ENCODE results near the gene TIRAP. TPM values are rescaled to one million over a fixed set of nuclear protein-coding genes. Genes with fewer than 3 reads are reported as not detected.
"Not testable (repeated sequence)": the region's sequence is repeated elsewhere in the genome, so short reads cannot be mapped to it uniquely, and the experiment has no call there.

Gene TIRAP
- polyA plus RNA-seq, 1 donor = 15.5 TPM

DNA sequence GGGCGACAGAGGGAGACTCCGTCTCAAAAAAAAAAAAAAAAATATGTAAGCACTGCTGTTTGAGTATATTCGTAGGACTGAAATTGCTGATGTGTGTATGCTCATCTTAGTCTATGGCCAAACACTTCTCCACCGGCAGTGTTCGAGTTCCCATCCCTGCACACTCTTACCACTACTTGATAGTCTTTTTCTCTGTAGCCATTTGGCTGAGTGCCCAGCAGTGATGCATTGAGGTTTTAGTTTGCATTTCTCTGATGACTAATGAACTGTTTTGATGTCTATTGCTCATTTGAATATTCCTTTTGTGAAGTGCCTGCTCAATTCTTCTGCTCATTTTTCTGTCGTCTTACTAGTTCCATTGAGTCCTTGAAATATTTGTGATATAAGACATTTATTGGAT, 1.9 kb downstream of the TIRAP start:
- no peak for DNase-seq

DNA sequence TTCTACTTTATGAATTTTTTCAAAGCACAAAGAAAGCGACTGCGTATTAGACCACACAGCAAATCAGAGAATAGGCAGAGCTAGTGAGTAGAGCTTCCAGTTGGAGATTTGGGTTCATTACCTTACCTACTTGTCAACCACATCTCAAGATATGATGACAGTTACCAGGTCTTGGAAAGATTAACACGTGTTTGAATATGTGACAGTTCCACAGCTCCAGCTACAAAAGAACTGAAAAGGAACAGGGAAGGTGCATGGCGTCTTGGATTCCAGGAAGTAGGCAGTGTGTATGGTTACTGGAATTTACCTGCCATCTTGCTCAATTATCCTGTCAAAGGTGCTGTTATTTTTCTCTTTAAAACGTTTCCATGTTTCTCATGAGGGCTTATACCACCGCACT, 5.3 kb downstream of the TIRAP start:
- DNase-seq = no peak

DNA sequence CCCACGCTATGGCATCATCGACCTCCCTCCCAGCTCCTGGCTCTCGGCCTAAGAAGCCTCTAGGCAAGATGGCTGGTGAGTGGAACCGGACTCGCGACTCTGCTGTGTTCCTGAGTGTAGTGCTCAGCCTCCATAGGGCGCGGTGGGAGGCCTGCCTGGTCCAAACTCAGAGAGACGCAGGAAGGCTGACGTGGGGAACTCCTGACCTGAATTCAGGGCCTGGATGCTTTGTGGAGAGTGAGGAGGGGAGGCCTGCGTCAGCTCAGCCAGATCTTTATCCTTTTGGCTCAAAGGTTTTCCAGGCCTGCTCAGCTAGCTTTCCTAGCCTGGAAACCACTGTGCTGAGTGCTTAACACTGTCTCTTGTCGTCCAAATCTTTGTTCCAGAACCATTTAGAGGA, 8.0 kb downstream of the TIRAP start:
- no peak for DNase-seq

DNA sequence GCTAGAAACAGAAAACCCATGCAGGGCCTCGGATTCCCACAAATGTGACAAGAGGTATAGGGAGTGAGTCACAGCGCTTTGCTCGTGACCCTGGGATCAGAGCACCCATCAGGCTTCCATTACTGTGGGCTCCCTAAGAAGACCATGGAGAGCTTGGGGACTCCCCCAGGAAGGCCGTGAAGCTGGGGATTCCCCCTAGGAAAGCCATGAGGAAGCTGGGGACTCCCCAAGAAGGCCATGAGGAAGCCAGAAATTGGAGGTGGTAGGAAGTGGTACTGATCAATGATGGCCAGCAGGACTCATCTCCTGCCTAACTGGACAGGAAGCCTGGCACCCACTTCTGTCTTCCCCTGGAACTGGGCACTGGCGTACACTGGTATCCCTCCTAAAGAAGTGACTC, 10.8 kb downstream of the TIRAP start:
- DNase-seq = no peak

DNA sequence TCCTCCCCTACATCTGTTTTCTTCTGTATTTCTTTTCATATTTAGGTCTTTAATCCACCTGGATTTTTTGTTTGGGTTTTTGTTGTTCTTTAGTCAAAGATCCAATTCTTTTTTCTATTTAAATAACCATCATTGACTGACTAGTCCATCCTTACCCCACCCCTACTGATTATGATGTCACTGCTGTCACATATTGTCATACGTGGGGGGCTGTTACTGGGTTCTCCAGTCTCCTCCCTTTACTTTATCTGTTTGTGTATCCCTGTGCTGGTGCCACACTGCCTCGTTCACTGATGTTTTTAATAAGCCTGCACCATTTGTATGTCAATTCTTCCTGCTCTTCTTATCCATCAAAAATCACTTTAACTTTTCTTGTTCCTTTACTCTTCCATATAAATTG, 14.1 kb downstream of the TIRAP start:
- DNase-seq = no peak

DNA sequence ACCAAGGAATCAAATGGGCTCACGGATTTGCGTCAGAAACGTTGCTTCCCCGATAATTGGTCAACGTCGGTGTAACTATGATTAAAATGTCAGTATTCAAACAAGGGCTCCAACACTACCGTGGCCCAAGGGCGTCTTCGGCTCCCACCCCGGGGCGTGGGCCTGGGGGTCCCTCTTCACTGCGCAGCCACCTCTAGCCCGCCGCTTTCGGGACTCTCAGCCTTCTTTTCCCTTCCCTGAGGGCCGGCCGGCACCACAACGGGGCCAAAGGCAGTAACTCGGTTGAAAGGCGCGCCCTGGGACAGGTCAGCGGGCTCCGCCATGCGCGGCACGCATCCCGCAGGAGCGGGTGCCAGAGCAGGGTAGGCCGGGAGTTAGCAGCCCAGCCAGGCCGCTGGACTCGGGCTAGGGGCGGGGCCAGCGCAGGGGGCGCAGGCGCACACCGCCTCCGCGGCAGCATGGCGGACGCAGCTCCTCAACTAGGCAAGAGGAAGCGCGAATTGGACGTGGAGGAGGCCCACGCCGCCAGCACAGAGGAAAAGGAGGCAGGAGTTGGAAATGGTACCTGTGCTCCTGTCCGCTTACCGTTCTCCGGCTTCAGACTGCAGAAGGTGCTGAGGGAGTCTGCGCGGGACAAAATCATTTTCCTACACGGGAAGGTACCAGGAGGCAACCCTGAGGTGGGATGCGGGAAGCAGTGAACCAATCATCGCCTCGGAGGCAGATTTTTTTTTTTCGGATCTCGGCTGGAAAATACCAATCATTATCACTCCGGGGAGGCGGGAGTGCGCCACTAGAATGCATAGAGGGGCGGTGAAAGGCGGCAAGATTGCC, 20.9 kb downstream of the TIRAP start, which contains the start of gene DCPS:
TSS of gene DCPS (plus strand) at position 438 of the 834 bp plus-strand sequence. CDS start at position 459, 21 bp downstream.
- DNase-seq = peak; percentile 91

DNA sequence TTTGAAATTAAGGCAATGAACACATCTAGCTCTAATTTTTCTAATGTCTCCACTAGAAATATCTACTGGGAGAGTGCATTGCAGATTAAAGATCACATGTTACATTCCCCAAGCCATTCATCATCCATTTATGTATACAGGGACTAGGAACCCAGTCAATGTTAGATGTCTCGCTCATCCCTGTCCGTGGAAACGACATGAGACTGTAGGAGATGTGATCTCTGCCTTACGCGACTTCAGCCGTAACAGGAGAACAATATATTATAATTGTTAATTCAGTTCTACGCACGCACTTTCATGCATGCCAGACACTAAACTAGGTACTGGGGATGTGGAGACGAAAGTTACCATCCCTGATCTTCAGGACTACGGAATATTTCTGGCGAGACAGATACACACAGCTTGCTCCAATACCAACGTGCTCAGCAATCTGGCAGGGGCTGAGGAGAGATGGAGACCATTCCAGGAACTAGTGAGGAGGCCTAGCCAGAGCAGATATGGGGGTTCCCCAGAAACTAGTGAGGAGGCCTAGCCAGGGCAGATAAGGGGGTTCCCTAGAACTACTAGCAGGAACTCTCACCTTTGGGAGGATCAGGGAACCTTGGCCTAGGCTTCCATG, 21.7 kb downstream of the TIRAP start:
- no peak for DNase-seq

DNA sequence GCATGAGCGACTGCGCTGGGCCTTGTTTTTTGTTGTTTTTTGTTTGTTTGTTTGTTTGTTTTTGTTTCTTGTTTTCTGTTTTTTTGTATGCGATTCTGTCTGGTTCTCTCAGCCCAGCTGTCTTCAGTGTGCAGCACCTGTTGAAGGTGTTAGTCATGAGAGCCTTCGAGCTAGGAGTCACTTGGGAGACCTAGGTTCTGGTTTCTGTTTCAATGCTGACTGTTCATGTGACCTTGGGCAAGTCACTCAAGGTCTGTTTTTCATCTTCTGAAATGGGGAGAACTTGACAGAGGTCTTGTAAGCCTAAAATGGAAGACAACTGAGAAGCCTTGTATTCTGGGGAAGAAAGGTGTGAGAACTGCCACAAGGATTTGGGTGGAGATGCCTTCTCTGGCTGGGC, 22.8 kb downstream of the TIRAP start:
- DNase-seq = no peak

DNA sequence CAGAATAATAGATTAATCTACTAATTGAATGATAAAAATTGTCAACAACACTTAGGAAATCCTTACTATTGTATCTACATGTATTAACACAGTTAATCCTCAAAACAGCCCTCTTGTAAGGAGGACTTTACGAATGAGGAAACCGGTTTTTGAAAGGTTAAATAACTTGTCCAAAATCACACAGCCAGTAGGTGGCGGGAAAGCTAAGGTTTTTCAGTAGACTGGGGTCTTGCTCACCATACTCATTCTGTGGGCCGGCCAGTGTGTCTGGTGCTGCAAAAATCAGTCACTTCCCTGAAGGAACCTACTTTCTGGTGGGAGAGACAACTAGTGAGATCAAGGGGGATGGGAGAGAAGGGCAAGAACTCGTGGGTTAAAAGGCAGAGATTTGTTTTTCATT, 24.8 kb downstream of the TIRAP start:
- DNase-seq = no peak

DNA sequence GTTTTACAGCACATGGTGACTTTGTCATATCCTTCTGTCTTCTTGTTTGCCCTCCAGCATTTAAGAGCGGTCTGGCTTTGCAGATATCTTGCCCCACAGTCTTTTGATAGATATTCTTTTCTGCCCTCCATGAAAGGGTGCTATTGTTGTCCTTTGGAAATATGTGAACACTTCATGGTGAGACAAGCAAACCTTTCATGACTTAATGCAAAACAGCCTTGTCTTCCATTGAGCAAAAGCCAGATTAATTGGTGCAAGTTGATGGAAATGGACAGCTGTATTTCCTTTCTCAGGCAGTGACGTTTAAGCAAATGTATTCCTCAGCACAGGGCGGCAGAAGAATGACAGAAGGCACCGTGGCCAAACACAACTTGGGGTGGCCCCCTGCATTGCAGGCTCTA, 25.4 kb downstream of the TIRAP start:
- no peak for DNase-seq

DNA sequence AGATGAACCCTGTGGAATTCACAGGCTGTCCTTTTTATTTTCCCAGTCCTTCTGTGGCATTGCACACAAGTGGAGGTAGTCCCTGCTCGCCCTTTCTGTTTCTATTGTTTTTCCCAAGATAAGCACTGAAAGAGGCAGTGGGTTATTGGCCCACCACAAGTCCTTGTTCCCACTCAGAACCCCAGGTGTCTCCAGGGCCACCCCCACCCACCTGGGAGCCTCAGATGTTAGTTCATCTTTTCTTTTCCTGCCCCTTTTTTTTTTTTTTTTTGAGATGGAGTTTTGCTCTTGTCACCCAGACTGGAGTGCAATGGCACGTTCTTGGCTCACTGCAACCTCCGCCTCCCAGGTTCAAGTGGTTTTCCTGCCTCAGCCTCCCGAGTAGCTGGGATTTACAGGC, 25.9 kb downstream of the TIRAP start:
- DNase-seq = not testable (repeated sequence)

DNA sequence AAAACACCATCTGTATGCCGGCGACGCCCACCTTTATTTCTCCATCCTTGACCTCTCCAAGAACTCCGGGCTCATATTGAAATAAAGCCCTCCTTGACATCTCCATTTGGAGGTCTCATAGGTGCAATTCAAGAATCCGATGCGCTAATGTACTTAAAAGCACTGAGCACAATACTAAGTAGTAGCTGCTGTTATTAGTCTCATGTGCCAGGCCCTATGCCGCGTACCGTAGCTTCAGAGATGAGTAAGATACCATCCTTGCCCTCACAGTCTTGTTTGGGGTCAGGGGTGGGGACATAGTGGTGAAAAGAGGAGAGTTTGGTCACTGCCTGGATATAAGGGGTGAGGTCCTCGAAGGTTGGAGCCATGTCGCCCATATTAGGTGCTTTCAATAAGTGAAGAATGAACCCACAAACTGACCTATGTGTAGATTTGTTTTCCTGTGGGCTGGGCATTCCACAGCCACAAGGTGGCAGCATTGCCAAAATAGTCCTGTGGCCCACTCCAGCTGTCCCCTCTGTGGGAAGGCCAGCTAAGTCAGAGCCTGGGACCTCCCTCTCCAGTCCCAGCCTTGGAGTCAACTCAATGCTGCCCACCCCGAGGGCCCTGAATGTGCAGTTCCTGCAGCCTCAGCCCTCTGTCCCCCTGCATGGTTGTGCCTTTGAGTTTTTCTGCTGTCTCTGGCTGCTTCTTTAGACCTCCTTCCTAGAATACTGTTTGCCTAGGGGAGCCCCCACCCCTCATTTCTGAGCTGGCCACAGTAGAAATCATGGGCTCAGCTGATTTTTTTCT, 27.5 kb downstream of the TIRAP start:
- DNase-seq = peak; percentile 75

DNA sequence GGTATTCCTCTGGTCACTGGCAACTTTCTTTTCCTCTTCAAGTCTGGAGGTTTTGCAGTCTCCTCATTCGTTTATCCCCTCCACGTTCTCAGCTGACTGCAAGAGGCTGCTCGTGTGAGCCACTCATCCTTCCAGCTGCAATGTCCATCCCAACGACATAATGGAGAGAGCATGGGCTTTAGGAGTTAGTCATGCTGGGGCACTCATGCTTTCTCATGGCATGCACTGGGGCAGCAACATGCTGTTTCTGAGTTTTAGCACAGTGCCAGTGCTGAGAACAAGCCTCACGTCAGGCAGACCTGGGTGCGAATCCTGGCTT, 28.1 kb downstream of the TIRAP start:
- no peak for DNase-seq

DNA sequence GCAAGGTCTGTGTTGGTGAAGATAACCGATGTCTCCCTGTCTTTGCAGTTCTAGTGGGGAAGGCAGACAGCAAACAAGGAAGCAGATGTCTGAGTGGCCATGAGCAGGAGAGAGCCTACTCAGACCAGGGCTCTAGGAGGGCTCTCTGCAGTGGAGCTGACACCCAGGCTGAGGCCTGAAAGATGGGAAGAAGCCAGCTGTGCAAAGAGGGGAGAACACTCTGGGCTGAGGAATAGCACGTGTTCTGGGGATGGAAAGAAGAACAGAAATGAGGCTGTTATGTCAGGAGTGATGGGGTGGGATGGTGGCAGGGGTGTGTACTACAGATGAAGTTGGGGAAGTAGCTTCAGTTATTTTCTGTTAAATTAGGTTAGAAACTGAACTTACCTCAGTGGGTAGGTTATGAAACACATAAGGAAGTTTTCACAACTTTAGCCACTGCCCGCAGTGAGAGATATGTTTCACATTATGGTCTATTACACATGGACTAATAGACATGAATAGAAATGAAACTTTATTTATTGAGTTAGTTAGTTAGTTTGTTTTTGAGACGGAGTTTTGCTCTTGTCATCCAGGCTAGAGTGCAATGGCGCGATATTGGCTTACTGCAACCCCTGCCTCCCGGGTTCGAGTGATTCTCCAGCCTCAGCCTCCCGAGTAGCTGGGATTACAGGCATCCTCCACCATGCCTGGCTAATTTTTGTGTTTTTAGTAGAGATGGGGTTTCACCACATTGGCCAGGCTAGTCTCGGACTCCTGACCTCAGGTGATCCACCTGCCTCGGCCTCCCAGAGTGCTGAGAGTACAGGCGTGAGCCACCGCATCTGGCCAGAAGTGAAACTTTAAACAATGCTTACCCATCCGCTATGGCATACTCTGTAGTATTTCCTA, 28.8 kb downstream of the TIRAP start:
- no peak for DNase-seq

DNA sequence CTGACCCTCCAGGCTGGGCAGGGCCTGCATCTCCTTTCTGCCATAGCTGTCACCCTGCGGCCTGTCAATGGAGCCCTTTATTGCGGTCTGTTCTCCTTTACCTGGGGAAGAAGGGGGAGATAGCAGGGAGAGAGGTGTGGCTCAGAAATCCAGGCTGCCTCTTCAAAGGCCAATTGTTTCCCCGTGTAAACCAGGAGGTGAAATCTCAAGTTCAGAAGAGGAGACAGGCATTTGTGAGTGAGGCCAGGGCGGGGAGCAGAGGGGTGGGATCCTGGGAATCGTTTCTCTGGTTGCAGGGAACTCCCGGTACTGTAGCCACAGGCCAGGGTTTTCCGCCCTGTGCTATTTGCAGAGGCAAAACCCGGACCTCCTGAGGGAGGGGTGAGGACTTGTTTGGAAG, 30.1 kb downstream of the TIRAP start:
- DNase-seq = no peak

DNA sequence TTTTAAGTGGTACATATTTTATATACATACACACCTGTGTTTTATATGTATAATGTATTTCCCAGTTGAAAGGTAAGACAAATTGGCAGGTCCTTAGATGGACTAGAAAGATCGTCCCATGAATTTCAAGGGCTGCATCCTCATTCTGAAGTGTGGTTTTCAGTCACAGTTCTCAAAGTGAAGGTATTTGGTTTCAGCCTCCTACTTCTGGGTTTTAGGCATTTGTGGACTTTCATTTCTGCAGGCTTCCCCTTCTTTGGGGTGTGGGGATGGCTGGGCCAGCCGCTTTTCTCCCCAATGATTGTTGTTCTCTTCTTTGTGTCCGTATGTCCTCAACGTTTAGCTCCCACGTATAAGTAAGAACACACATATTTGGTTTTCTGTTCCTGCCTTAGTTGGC, 30.9 kb downstream of the TIRAP start:
- no peak for DNase-seq

DNA sequence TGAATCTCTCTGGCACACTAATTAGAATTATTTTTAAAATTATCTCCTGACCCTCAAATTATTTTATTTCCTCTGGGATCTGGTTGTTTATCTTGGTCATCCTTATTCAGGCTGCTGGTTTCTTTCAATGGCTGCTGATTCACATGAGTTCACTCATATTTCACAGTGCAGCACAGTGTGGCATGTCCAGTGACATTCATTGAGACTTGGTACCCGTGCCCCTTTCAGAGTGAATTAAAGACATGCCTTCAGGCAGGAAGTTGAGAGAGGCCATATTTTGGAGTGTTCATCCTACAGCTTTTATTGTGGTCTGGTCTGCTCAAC, 34.5 kb downstream of the TIRAP start:
- no peak for DNase-seq

DNA sequence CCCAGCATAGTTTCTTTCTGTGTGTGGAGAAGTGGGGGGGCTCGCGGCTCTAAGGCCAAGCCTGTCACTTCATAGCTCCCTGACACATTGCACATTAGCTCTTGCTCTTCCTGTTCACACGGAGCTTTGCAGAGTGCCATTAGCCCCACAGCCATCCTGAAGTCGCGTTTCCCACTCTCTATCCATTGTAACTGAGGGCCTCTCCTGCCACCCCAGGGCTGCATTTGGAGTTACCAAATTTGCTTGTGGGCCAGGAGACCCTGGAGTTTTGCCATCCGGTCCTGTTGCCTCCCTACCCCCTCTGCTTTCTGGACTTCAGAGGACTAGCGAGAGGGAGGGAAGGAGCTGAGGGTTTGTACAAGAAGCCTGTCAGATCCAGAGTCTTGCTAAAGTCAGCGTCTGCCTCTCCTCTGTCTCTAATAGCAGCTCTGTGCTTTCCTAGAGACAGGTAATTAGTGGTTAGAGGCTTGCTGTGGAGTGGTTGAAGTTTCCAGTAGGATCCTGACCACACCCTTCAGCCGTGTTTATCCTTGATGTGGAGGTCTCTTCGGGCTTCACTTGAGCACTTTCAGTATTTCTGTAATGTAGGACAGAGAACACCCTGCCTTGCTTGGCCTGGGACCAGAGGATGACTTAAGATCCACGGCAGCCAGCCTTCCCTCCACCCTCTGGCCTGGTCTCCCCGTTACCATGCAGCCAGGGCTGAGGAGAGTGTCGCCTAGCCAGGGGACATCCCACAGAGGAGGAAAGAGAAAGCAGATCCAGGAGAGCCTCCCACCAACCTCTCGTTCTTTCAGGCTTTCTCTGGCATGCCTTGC, 35.1 kb downstream of the TIRAP start:
- no peak for DNase-seq

DNA sequence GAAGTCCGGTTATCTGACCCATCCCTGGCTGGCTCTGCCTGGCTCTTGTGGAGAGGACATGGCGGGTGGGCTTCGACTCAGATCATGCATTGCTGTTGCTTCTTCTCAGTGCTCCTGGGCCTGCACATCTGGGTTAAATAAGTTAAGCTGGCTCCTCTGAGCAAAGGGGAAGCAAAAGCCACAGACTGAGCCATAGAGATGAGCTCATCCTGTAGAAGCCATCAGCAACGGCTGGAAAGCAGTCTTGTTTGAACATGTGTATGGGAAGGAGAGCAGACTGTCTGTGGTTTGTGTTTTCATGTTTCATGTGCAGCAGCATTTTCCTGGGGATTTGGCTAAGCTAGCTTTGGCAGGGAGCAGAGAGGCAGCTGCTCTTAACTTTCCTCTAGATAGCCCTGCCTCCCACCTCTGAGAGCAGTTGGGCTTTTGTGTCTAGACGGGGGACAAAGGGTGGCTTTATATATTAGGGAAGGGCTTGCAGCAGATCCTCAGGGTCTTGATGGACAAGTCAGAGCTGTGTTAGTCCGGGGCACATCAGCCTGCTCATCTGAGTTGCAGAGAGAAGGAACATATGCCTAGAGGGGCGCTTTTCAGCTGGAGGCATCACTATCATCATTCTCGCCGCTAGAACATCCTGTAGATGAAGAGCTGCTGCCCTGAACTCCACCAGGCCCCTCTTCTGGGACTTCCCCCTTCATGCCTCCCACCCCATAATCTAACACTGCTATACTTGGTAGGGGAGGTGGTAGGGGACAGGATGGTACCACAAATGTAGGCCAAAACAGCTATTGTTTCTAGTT, 35.9 kb downstream of the TIRAP start:
- DNase-seq = no peak

DNA sequence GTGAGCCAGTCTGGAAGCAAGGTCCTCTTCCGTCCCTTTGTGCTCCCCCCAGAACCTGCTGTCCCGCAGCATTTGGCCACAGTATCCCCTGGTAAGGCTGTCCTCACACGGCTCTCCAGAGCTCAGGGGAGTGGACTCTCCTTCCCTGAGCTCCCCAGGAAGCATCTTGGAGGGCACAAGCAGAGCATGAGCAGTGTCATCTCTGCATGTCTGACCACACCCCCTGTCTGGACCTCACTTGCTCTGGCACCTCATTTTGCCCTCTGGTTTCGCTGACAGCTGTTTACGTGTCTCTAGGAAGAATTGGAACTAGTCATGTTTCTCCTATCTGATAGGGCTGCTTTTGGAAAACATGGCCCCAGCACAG, 36.5 kb downstream of the TIRAP start:
- DNase-seq = no peak

DNA sequence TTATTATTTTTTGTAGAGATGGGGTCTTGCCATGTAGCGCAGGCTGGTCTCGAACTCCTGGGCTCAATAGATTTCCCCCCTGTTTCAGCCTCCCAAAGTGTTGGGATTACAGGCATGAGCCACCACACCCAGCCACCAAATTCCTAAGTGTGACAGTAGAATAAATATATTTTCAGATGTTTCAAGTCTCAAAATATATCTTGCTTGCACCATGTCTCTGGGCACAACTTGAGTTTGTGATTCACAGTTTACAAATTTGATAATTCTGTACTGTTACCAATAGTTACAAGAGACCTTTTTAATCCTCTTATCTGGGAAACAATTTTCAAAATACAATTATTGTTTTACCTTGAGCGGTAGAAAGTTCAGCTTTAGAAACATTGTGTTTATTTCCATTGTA, 40.1 kb downstream of the TIRAP start:
- no peak for DNase-seq
